Activated T-helper 1 cell treated with Interleukin-2 at 50 U/mL for 16 hours (primary cell): Measurements from ENCODE around the gene ASAP2.
"Not testable (repeated sequence)": the region's sequence is repeated elsewhere in the genome, so short reads cannot be mapped to it uniquely, and the experiment has no call there.

Experiments
- DNase-seq: peaks from one replicate; pipeline ENCODE4 v3.0.0-alpha.2; 2020; ENCODE audit warnings: low read depth

The ASAP2 gene

DNA sequence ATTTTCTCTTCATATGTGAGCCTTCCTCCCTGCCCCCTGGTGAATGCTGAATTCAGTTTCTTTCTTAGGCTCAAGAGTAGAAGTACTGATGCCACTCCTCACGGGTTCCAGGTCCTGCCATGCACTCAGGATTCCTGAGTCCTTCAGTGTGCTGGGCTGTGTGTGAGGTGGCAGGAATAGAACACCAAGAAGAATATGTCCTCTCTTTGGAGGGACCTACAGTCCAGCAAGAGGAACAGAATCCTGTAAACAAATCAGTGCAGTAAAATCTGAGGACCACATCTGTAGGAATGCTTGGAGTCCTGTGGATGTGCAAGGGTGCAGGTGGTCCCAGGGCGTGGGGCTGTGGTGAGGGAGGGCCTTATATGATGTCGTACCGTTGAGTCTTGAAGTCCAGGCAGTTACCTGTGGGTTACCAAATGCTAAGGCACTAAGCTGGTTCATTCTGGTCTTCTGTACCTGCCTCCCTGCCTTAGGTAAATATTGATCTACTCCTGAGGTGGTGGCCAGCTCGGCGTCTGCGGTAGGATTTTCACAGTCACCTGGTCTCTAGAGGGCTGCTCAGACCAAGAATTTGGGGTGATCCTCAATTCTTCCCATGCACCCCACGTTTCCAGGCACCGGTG, 5.5 kb downstream of the ASAP2 start:
- DNase-seq = no peak

DNA sequence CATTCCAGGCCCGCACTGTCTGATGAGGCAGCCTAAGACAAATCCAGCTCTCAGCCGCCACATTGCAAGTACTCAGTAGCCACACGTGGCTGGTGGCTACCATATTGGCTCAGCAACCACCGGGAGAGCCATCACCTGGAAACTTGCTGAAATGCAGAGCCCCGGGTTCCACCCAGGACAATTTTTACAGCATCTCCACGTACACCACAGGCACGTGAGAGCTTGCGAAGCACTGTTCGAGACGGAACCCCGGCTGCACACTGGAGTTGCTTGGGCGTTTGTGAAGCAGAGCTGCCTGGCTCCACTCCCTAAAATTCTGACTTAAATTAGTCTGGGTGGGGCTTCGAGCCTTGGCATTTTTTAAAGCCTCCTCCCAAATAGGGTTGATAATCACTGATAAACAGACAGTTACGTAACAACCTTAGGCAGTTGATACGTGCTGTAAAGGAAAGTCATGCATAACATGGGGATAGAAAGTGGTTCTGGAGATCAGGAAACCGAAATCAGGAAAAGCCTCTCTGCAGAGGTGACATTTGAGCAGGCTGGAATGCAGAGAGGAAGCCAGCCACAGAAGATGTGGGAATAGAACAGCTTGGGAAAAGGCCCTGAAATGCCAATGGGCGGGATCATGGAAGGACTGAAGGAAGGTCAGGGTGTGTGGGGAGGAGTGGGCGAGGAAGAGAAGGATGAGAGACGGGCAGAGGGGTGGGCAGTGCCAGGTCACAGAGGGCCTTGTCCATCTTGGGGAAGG, 6.2 kb downstream of the ASAP2 start:
- DNase-seq = no peak

- DNase-seq = no peak
Observed at GRCh38 chr2:9213477-9214051, 7.0 kb downstream of the ASAP2 start.

DNA sequence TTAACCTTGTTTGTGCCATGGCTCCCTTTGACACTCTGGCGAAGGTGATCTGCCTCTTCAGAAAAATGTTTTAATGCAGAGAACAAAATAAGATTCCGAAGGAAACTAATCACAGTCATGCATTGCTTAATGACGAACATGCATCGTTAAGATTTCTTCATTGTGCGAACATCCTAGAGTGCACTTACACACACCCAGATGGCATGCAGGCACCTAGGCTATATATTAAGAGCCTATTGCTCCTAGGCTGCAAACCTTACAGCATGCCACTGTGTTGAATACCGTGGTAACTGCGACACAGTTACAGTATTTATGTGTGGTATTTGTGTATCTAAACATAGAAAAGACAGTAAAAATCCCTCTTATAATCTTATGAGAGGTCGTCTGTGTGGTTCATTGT, 8.3 kb downstream of the ASAP2 start:
- DNase-seq = no peak

GRCh38 chr2:9215680-9216079, 9.1 kb downstream of the ASAP2 start:
- DNase-seq = no peak

- DNase-seq = not testable (repeated sequence)
Observed at GRCh38 chr2:9216143-9216542, 9.5 kb downstream of the ASAP2 start.

DNA sequence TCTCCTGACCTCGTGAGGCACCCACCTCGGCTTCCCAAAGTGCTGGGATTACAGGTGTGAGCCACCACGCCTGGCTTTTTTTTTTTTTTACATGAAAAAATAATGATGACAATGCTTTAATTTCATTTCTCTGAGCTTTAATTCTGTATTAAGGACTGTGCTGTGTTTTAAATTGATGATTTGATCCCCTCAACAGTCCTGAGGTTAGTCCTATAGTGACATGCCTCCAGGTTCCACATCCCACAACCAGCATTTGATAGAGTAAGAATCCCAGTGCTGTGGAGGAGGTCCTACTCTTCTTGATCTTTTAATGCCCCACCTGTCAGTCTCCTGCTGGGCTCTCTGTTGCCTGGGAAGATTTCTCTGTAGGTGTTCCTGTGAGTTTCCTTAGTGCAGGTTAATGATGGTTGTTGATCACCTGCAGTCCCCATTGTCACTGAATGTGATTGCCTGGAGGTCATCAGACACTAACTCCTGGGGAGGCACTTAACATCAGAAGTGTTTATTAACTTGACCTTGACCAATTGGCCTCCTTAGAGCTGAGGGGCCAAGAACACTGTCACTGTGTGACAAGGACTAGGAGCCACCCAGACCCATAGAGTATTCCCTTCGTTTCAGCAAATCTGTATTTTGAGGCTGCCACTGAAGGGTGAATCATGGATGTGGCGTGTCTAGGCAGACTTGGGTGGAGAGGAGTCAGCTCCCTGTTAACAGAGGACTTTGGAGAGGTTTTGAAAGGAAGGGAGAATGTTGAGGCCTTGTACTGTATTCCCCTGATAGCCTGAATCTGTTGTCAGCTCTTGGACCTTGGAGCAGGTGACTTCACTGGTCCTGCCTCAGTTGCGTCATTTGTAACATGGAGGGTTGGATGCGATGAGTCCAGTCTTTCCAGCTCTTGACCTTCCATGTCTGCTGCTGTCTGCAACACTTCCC, 11.5 kb downstream of the ASAP2 start:
- DNase-seq = no peak

DNA sequence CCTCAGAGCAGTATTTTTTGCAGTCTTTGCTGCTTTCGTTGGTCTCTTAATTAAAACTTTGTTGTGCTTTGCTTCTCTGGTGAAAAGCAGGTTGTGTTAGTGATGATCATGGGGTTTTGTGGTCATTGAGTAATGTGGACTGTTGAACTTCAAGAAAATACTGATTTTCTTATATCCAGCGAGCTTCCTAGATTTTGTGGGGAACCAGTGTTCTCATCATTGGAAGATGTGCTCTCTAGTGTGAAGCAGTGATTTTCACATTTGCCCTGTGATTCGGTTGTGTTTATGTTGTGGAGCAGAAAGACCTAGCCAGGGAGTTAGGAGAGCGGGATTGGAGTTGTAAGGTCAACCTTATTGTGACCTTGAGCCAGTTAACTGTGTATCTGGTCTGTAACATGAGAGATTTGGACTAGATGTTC, 12.4 kb downstream of the ASAP2 start:
- no peak for DNase-seq

DNA sequence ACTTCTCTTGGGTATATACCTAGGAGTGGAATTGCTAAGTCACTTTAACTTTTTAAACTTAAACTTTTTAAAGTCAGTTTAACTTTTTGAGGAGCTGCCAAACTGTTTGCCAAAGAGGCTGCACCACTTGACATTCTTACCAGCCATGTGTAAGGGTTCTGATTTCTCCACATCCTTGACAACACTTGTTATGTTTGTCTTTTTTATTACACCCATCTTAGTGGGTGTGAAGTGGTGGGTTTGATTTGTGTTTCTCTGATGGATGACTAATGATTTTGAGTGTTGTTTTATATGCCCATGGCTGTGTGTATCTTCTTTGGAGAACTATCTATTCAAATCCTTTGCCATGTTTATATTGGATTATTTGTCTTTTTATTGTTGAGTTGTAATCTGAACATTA, 13.6 kb downstream of the ASAP2 start:
- no peak for DNase-seq

DNA sequence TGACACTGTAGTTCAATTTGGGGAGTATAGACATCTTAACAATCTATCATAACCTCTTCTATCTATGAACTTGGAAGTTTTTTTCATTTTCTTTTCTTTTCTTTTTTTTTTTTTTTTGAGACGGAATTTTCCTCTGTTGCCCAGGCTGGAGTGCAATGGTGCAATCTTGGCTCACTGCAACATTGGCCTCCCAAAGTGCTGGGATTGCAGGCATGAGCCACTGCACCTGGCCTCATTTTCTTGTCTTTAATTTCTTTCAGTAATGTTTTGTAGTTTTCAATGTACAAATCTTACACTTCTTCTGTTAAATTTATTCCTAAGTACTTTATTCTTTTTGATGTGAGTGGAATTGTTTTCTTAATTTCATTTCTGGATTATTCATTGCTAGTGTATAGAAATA, 14.6 kb downstream of the ASAP2 start:
- no peak for DNase-seq

GRCh38 chr2:9222239-9222892, 15.8 kb downstream of the ASAP2 start:
- DNase-seq = no peak

GRCh38 chr2:9222893-9223287, 16.3 kb downstream of the ASAP2 start:
- no peak for DNase-seq

GRCh38 chr2:9225806-9226205, 19.2 kb downstream of the ASAP2 start:
- DNase-seq = no peak

GRCh38 chr2:9226458-9227380, 20.1 kb downstream of the ASAP2 start:
- no peak for DNase-seq

GRCh38 chr2:9228088-9228751, 21.6 kb downstream of the ASAP2 start:
- DNase-seq = no peak

DNA sequence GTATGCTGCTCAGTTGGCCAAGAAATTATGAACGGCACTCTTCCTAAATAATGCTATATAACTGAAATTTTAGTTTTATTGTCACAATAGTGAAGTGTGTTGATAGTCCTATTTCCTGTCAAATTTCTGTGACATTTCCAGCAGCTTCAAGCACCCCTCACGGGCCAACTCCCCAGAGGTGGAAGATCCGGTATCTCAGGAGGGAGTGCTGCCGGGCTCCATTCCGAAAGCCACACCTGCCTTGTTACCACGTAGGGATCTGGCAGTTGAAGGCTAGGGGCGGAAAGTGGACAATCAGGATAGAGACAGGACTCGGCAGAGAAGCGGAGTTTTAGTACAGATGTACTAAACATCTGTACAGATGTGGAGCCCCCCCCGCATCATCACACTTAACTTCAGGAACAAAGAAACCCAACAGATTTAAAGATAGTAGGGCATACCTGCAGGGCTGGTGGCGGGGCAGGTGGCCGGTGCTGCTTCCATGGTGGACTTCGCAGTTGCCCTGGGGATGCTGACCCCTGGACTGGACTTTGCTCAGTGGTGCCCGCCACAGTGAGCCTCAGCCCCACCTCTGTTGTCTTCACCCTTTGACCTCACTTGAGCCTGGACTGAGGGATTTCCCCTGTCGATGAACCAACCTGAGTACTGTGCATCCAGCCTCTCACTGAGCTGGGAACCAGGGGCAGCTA, 22.3 kb downstream of the ASAP2 start:
- no peak for DNase-seq

- no peak for DNase-seq
Observed at GRCh38 chr2:9229470-9229820, 22.8 kb downstream of the ASAP2 start.

GRCh38 chr2:9230051-9230802, 23.6 kb downstream of the ASAP2 start:
- no peak for DNase-seq

- no peak for DNase-seq
Observed at GRCh38 chr2:9230881-9231280, 24.3 kb downstream of the ASAP2 start.
